Mucosa of gallbladder (tissue), 1 donor: ENCODE measurements around the gene TBC1D3I. TPM values are rescaled to one million over a fixed set of nuclear protein-coding genes. Genes with fewer than 3 reads are reported as not detected.
"Not testable (repeated sequence)": the region's sequence is repeated elsewhere in the genome, so short reads cannot be mapped to it uniquely, and the experiment has no call there.

Source experiments
- DNase-seq: peaks from one replicate; pipeline ENCODE4 v3.0.0-alpha.2; 2020; ENCODE audit warnings: low spot score
- total RNA-seq: library from RNA; stranded (reverse); gene quantifications from one replicate; pipeline ENCODE4 v1.2.1, GENCODE V29; 2021
- donor health status: DM: no; HTN: no; CAD: no.

The TBC1D3I gene
- 1.4 TPM for total RNA-seq

GRCh38 chr17:36264470-36264869, at the start of gene TBC1D3I:
TBC1D3I (minus strand) TSS chr17:36264570; CDS start chr17:36262985, 1,585 bp downstream.
- not testable (repeated sequence) for DNase-seq

- DNase-seq, result not testable (repeated sequence)
Observed at GRCh38 chr17:36295161-36295560, 30.8 kb upstream of the TBC1D3I start.

- DNase-seq, result not testable (repeated sequence)
Observed at GRCh38 chr17:36289965-36290612, 25.7 kb upstream of the TBC1D3I start.

GRCh38 chr17:36284219-36284618, 19.8 kb upstream of the TBC1D3I start:
- DNase-seq, result not testable (repeated sequence)

- not testable (repeated sequence) for DNase-seq
Observed at GRCh38 chr17:36283256-36283655, 18.9 kb upstream of the TBC1D3I start.

GRCh38 chr17:36242046-36242445, 22.3 kb downstream of the TBC1D3I start:
- DNase-seq, result not testable (repeated sequence)

- not testable (repeated sequence) for DNase-seq
Observed at GRCh38 chr17:36229644-36230043, 34.7 kb downstream of the TBC1D3I start.

- not testable (repeated sequence) for DNase-seq
Observed at GRCh38 chr17:36222967-36223366, 41.4 kb downstream of the TBC1D3I start.

GRCh38 chr17:36221581-36222100, 42.7 kb downstream of the TBC1D3I start:
- not testable (repeated sequence) for DNase-seq

GRCh38 chr17:36220737-36221580, 43.4 kb downstream of the TBC1D3I start:
- DNase-seq, result not testable (repeated sequence)

GRCh38 chr17:36219556-36219955, 44.8 kb downstream of the TBC1D3I start:
- not testable (repeated sequence) for DNase-seq

- not testable (repeated sequence) for DNase-seq
Observed at GRCh38 chr17:36215406-36216308, 48.7 kb downstream of the TBC1D3I start.

- DNase-seq, result no peak
Observed at GRCh38 chr17:36214918-36215317, 49.5 kb downstream of the TBC1D3I start.

GRCh38 chr17:36213695-36214094, 50.7 kb downstream of the TBC1D3I start:
- DNase-seq, result no peak

- DNase-seq, result no peak
Observed at GRCh38 chr17:36212966-36213365, 51.4 kb downstream of the TBC1D3I start.

- no peak for DNase-seq
Observed at GRCh38 chr17:36212272-36212605, 52.1 kb downstream of the TBC1D3I start.

GRCh38 chr17:36211484-36212271, 52.7 kb downstream of the TBC1D3I start:
- not testable (repeated sequence) for DNase-seq

- not testable (repeated sequence) for DNase-seq
Observed at GRCh38 chr17:36210439-36211211, 53.7 kb downstream of the TBC1D3I start, which contains the start of gene CCL4L2. CCL4L2 (plus strand) TSS chr17:36211063.

GRCh38 chr17:36209575-36209974, 54.8 kb downstream of the TBC1D3I start:
- DNase-seq, result no peak

GRCh38 chr17:36207383-36207782, 57.0 kb downstream of the TBC1D3I start:
- not testable (repeated sequence) for DNase-seq
